ENCODE data around the gene TEC.

DNA sequence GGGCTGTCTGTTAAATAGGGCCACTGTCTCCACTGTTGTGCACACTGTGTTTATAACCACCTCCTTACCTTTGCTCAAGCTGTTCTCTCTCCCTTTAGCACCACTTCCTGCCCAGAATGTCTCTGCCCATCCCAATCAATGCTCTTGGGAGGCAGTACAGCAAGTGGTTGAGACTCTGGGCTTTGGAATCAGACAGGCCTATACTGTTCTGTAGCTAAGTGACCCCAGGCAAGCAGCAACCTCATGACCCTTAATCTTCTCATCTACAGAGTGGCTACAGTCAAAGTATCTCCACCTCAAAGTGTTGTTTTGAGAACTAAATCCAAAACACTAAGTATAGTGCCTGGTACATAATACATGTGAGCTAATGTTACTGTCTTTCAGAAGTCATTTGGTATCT lies 131.8 kb downstream of the TEC start:
- TF ChIP-seq, protein P1, sequence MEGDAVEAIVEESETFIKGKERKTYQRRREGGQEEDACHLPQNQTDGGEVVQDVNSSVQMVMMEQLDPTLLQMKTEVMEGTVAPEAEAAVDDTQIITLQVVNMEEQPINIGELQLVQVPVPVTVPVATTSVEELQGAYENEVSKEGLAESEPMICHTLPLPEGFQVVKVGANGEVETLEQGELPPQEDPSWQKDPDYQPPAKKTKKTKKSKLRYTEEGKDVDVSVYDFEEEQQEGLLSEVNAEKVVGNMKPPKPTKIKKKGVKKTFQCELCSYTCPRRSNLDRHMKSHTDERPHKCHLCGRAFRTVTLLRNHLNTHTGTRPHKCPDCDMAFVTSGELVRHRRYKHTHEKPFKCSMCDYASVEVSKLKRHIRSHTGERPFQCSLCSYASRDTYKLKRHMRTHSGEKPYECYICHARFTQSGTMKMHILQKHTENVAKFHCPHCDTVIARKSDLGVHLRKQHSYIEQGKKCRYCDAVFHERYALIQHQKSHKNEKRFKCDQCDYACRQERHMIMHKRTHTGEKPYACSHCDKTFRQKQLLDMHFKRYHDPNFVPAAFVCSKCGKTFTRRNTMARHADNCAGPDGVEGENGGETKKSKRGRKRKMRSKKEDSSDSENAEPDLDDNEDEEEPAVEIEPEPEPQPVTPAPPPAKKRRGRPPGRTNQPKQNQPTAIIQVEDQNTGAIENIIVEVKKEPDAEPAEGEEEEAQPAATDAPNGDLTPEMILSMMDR (conservative IDR thresholded peaks at IDR 0.05; ENCODE audit: low read length), result no peak
- no peak for TF ChIP-seq EZH2phosphoT487 (IDR thresholded peaks at IDR 0.05; ENCODE audit: borderline replicate concordance, low read depth, low read length)
